Tibial artery (tissue), 4 donors: ENCODE measurements around the gene ITGB7.

Source experiments
- DNase-seq, 2 donors: peaks; one replicate each; pipeline ENCODE4 v3.0.0-alpha.2; 2019
- H3K27ac ChIP-seq, 2 donors: fragments of 200-600 bp; sonication (generic) in 1 of 2; 1 replicate in 1 of 2; 2 replicates in 1 of 2; pipeline ENCODE4 v1.5.1; 2018 to 2019; ENCODE audit warnings: mild to moderate bottlenecking in 1 of 2
- H3K27me3 ChIP-seq, 2 donors: fragments of 200-600 bp; sonication (generic) in 1 of 2; one replicate each; pipeline versions ENCODE4 v1.5.1 to v1.6.0; 2016 to 2019
- H3K36me3 ChIP-seq, 3 donors: fragments of 200-600 bp; sonication (generic) in 2 of 3; one replicate each; pipeline ENCODE4 v1.5.1; 2016 to 2019; ENCODE audit warnings: mild to moderate bottlenecking in 2 of 3
- H3K4me1 ChIP-seq, 4 donors: fragments of 200-600 bp; sonication (generic) in 2 of 4; 1 replicate in 3 of 4; 2 replicates in 1 of 4; pipeline ENCODE4 v1.5.1; 2016 to 2019
- H3K4me3 ChIP-seq, 2 donors: fragments of 200-600 bp; sonication (generic) in 1 of 2; 1 replicate in 1 of 2; 2 replicates in 1 of 2; pipeline ENCODE4 v1.5.1; 2018 to 2019; ENCODE audit warnings: mild to moderate bottlenecking in 2 of 2
- H3K9me3 ChIP-seq, 3 donors: fragments of 200-600 bp; sonication (generic) in 1 of 3; one replicate each; pipeline ENCODE4 v1.5.1; 2016 to 2019
- intact Hi-C: fragments of 100-400 bp; cut with DNase I; formaldehyde crosslinking; loops from one replicate; pipeline ENCODE4 v1.15.0; 2023; ENCODE audit warnings: low total_unique reads
- TF ChIP-seq, protein P1 (sequence below), 2 experiments: fragments of 200-600 bp in 1 of 2; fragments of 450-650 bp in 1 of 2; IDR thresholded peaks; one replicate each; pipeline ENCODE4 v1.5.1; 2017 to 2019; ENCODE audit warnings: antibody characterized with exemption in 2 of 2, mild to moderate bottlenecking in 1 of 2, moderate library complexity in 1 of 2

ITGB7 gene

DNA sequence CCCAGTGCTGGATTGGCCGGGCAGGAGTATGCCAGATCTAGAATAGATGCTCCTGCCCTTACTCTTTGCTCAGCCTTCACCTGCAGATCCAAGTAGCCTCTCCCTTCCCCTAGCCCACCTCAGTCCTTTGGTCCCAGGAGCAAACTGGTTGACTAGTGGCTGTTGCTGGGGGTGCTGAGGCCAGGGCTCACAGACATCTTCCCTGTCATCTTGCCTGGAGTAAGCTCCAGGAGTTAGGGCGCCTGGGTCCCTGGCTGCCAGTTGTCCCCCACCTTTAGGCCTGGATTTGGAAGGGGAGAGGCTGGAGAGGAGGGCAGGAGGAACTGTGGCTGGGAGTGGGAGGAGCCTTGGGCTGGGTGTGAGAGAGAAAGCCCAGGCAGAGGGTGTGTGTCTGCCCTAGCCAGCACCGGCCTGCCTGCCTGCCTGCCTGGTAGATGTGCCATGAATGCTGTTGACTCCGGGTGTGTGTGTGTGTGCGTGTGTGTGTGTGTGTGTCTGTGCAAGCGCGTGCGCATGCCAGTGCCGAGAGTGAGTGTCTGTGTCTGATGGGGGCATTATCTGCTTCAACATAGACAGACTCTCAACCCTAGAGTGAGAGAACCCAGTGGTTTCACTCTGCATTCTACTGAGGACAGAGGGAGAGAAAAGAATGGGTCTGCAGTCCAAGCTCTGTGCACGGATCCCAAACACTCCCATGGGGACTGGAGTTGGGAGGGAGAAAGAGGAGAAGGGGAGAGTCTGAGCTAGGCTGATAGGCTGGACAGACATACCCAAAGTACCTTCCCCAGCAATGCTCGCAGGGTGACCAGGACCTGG, 25.8 kb upstream of the ITGB7 start:
- Histone ChIP-seq H3K9me3 (no peaks in the 10 kb centered on the region), H3K27ac (peak overlapping the region; percentile 88 to 96), H3K27me3 (no peaks in the 10 kb centered on the region), H3K4me1 (peaks cover 11 to 69% (median 48%) of the 10 kb centered on the region in 4 donors), H3K36me3 (peaks cover 0 to 2% (median 0%) of the 10 kb centered on the region in 3 donors), H3K4me3 (peak overlapping the region; percentile 66 to 90)
- DNase-seq = peak; percentile 74 to 89
- TF ChIP-seq, protein P1, sequence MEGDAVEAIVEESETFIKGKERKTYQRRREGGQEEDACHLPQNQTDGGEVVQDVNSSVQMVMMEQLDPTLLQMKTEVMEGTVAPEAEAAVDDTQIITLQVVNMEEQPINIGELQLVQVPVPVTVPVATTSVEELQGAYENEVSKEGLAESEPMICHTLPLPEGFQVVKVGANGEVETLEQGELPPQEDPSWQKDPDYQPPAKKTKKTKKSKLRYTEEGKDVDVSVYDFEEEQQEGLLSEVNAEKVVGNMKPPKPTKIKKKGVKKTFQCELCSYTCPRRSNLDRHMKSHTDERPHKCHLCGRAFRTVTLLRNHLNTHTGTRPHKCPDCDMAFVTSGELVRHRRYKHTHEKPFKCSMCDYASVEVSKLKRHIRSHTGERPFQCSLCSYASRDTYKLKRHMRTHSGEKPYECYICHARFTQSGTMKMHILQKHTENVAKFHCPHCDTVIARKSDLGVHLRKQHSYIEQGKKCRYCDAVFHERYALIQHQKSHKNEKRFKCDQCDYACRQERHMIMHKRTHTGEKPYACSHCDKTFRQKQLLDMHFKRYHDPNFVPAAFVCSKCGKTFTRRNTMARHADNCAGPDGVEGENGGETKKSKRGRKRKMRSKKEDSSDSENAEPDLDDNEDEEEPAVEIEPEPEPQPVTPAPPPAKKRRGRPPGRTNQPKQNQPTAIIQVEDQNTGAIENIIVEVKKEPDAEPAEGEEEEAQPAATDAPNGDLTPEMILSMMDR (IDR thresholded peaks at IDR 0.05) = no peak
- intact Hi-C loops = no loop called here

DNA sequence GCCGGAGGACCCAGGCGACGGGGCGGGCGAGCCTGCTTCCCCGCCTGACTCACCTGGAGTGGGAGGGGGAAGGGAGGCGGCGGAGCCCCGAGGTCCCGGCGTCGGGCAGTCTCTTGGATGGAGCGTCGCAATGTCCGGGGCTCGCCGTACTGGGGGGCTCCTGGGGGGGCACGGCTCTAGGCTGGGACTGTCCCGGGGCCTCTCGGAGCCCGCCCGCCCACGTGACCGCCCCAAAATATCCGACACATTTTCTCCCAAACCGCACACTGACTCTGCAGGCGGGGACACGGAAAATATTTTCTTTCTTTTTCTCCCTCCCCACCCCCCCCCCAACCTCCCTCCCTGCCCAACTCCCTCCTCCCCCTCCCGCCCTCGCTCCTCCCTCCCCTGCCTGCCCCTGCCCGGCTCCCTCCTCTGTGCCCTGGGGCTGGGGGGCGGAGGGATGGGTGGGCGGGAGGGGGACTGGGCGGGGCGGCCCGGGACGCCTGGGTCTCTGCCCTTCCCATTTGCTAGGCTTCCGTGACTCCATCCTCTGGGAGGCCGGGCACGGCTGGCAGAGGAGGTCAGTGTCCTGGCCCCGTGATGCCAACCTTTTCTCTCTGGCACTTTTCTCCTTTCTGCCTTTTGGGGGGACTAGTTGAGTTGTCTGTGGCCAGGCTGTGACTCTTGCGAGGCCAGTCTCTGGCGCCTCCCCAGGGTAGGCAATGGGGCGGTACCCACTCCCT, 25.0 kb upstream of the ITGB7 start, which contains the start of gene RARG:
RARG (minus strand) TSS at position 289 of the 725 bp plus-strand sequence. CDS start 4,664 bp downstream, outside the sequence.
- no peaks in the 10 kb centered on the region for H3K9me3 ChIP-seq
- peaks cover 0 to 10% (median 7%) of the 10 kb centered on the region in 3 donors for H3K36me3 ChIP-seq
- H3K27ac ChIP-seq = peak within 1 kb of the TSS; percentile 88 to 96
- H3K4me3 ChIP-seq = peak within 1 kb of the TSS; percentile 66 to 90
- TF ChIP-seq, protein P1 (IDR thresholded peaks at IDR 0.05) = no peak
- no peaks in the 10 kb centered on the region for H3K27me3 ChIP-seq
- DNase-seq = peak; percentile 74 to 93
- H3K4me1 ChIP-seq = peaks cover 11 to 77% (median 52%) of the 10 kb centered on the region in 4 donors
- intact Hi-C loops = no loop called here

DNA sequence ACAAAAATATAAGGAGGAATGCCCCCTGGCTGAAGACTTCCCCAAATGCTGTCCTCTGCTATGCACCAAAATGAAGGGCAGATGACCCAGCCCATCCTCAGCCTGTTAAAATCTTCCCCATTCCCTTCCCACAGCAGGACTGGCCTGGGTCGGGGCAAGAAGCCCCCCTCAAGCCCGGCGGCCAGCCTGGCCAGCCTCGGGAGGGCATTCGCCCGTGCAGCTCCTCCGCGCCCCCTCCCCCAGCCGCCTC, 24.5 kb upstream of the ITGB7 start:
- peaks cover 0 to 15% (median 11%) of the 10 kb centered on the region in 3 donors for H3K36me3 ChIP-seq
- TF ChIP-seq, protein P1 (IDR thresholded peaks at IDR 0.05) = no peak
- peaks cover 11 to 80% (median 52%) of the 10 kb centered on the region in 4 donors for H3K4me1 ChIP-seq
- H3K27me3 ChIP-seq = no peaks in the 10 kb centered on the region
- intact Hi-C loops = no loop called here
- no peaks in the 10 kb centered on the region for H3K9me3 ChIP-seq
- no peak for DNase-seq
- H3K27ac ChIP-seq = peak overlapping the region; percentile 88 to 96
- H3K4me3 ChIP-seq = peak overlapping the region; percentile 66 to 90

DNA sequence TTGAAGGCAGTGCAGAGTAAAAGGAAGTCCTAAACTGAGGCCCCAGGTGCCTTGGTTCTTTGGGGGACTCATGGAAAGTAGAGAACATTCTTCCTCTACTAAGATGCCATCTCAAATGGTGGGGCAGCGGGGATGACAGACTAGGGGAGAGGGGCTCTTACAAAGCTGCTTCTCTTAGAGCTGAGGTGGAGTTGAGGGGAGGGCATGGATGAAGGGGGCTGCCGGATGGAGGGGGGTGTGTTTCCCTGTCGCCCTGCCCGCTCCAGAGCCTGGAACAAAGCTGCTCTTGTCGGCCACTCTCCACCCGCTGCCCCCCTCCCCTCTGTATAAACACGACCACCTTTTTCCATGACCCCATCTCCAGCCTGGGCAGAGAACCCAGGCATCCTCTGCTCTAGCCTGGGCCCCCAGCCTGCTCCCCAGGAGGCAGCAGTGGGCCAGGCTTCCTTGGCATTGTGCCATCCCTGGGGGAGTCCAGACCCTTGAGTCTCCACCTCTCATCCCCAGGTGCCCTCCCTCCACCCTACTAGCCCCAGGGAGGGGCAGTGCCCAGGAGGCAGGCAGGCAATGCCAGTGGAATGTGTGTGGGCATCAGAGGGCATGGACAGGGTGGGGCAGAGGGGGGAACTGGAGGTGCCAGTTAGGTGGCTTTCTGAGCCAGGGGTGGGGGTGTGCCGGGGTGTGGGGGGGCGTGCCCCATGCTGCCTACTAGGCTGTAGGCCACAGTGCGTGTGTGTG, 23.2 kb upstream of the ITGB7 start:
- Histone ChIP-seq H3K4me1 (peaks cover 11 to 84% (median 62%) of the 10 kb centered on the region in 4 donors), H3K36me3 (peaks cover 0 to 26% (median 11%) of the 10 kb centered on the region in 3 donors), H3K9me3 (no peaks in the 10 kb centered on the region), H3K27me3 (no peaks in the 10 kb centered on the region), H3K27ac (peak overlapping the region; percentile 88 to 96), H3K4me3 (peak overlapping the region; percentile 66 to 90)
- TF ChIP-seq, protein P1 (IDR thresholded peaks at IDR 0.05) = no peak
- intact Hi-C loops = no loop called here
- DNase-seq = no peak

DNA sequence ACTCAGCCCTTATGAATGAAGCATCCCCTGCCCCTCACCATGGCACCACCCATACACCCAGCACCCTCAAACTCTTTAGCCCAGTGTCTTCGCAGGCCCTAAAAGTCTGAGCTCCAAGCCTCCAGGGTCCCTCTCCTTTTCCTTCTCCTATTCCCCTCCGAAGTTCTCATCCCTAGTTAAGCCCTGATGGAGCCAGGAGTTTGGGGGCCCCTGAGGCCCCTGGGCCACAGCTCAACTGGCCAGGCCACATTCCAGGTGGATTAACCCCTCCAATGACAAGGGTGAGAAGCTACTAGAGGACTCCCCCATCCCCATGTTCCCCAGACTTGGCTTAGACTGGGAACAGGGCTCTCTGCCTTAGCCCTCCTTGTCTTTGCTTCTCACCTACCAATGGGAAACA, 22.4 kb upstream of the ITGB7 start:
- H3K4me1 ChIP-seq = peaks cover 11 to 84% (median 66%) of the 10 kb centered on the region in 4 donors
- peak overlapping the region; percentile 88 to 96 for H3K27ac ChIP-seq
- DNase-seq = peak in 1 of 2 donors; percentile 35
- no peak overlapping the region for H3K4me3 ChIP-seq
- H3K9me3 ChIP-seq = no peaks in the 10 kb centered on the region
- no peaks in the 10 kb centered on the region for H3K27me3 ChIP-seq
- TF ChIP-seq, protein P1 (IDR thresholded peaks at IDR 0.05) = no peak
- peaks cover 0 to 28% (median 11%) of the 10 kb centered on the region in 3 donors for H3K36me3 ChIP-seq
- intact Hi-C loops = no loop called here
